ENCODE results near the gene C6orf141. TPM values are rescaled to one million over a fixed set of nuclear protein-coding genes. Genes with fewer than 3 reads are reported as not detected.

Gene C6orf141
- total and polyA plus RNA-seq, 2 experiments from 2014 or later = 5.2 to 6.4 TPM

DNA sequence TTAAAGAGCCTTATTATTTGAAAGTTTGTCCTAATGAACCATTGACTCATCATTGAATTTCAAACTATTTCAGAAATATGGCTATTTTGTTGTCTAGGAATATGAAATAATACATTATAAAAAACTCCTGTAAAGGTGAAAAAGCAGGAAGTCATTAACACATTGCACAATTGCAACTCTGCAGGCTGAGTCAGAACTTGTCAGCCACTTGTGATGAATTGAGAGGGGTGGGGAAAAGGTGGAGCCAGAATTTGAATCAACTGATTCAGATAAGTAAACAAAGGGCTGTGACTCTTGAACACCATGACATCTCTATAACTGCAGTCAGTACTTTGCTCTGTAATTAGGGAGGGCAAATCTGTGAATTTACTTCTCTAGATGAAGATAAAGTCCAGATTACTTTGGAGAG is 6.0 kb downstream of the C6orf141 start (continued):
- TF ChIP-seq NANOG (IDR thresholded peaks at IDR 0.05; ENCODE audit: borderline replicate concordance) = no peak
- TF ChIP-seq, protein P1, sequence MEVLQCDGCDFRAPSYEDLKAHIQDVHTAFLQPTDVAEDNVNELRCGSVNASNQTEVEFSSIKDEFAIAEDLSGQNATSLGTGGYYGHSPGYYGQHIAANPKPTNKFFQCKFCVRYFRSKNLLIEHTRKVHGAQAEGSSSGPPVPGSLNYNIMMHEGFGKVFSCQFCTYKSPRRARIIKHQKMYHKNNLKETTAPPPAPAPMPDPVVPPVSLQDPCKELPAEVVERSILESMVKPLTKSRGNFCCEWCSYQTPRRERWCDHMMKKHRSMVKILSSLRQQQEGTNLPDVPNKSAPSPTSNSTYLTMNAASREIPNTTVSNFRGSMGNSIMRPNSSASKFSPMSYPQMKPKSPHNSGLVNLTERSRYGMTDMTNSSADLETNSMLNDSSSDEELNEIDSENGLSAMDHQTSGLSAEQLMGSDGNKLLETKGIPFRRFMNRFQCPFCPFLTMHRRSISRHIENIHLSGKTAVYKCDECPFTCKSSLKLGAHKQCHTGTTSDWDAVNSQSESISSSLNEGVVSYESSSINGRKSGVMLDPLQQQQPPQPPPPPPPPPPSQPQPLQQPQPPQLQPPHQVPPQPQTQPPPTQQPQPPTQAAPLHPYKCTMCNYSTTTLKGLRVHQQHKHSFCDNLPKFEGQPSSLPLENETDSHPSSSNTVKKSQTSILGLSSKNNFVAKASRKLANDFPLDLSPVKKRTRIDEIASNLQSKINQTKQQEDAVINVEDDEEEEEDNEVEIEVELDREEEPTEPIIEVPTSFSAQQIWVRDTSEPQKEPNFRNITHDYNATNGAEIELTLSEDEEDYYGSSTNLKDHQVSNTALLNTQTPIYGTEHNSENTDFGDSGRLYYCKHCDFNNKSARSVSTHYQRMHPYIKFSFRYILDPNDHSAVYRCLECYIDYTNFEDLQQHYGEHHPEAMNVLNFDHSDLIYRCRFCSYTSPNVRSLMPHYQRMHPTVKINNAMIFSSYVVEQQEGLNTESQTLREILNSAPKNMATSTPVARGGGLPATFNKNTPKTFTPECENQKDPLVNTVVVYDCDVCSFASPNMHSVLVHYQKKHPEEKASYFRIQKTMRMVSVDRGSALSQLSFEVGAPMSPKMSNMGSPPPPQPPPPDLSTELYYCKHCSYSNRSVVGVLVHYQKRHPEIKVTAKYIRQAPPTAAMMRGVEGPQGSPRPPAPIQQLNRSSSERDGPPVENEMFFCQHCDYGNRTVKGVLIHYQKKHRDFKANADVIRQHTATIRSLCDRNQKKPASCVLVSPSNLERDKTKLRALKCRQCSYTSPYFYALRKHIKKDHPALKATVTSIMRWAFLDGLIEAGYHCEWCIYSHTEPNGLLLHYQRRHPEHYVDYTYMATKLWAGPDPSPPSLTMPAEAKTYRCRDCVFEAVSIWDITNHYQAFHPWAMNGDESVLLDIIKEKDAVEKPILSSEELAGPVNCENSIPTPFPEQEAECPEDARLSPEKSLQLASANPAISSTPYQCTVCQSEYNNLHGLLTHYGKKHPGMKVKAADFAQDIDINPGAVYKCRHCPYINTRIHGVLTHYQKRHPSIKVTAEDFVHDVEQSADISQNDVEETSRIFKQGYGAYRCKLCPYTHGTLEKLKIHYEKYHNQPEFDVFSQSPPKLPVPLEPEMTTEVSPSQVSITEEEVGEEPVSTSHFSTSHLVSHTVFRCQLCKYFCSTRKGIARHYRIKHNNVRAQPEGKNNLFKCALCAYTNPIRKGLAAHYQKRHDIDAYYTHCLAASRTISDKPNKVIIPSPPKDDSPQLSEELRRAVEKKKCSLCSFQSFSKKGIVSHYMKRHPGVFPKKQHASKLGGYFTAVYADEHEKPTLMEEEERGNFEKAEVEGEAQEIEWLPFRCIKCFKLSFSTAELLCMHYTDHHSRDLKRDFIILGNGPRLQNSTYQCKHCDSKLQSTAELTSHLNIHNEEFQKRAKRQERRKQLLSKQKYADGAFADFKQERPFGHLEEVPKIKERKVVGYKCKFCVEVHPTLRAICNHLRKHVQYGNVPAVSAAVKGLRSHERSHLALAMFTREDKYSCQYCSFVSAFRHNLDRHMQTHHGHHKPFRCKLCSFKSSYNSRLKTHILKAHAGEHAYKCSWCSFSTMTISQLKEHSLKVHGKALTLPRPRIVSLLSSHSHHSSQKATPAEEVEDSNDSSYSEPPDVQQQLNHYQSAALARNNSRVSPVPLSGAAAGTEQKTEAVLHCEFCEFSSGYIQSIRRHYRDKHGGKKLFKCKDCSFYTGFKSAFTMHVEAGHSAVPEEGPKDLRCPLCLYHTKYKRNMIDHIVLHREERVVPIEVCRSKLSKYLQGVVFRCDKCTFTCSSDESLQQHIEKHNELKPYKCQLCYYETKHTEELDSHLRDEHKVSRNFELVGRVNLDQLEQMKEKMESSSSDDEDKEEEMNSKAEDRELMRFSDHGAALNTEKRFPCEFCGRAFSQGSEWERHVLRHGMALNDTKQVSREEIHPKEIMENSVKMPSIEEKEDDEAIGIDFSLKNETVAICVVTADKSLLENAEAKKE (CRISPR knock-in tag; IDR thresholded peaks at IDR 0.05) = no peak
- no peak for TF ChIP-seq CREB1 (CRISPR knock-in tag; IDR thresholded peaks at IDR 0.05; ENCODE audit: low read depth)

DNA sequence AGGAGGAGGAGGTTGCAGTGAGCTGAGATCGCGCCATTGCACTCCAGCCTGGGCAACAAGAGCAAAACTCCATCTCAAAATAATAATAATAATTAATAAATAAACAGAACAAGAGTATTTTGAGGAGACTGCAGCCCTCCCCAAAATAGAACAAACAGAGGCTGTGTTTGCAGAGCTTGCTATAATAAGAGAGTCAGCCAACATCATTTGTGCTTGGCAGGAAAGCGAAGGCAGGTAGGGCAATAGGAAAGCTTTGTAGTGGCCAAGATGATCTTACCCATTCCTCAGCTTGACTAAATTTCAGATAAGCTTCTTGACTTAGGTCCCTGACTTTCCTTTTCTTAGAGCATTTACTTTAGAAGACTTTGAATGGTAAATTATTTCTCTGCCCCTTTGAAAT is 6.7 kb downstream of the C6orf141 start:
- H3K27me3 Mint-ChIP-seq (ENCODE audit: insufficient read depth, low read depth, poor library complexity) = peaks cover 20% of the 10 kb centered on the region
- no peak overlapping the region for H3K4me3 Mint-ChIP-seq
- no peak for DNase-seq (ENCODE audit: low spot score)

DNA sequence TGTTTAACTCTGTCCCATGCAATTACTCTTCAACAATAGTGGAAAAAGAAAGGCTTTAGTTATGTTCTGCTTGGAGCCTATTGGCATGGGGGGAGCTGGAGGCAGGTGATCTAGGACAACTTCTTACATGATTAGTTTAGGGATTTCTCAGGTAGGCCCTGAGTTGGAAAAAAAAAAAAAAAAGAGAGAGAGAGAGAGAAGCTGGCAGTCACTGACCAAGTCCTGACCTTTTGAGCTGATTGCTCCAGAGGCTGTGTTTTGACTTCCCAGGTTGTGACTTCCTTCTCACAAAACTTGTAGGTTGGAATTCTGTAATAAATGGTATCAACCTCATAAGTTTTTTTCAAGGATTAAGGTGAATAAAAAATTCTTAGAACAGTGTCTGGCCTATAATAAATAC is 7.8 kb downstream of the C6orf141 start:
- H3K4me3 ChIP-seq = no peak overlapping the region
- peaks cover 85% of the 10 kb centered on the region for H3K27me3 ChIP-seq (ENCODE audit: insufficient read depth)
- H3K36me3 ChIP-seq (ENCODE audit: insufficient read depth) = no peaks in the 10 kb centered on the region
- H3K79me2 ChIP-seq (replicated peaks; ENCODE audit: insufficient read depth) = 0 out of 2 replicates have a peak, but pooled peaks cover 8% of the 10 kb centered on the region
- H3K9me3 Mint-ChIP-seq = no peaks in the 10 kb centered on the region; the same call in 2 of the 3 replicates
- H3K4me3 Mint-ChIP-seq = no peak overlapping the region
- peaks cover 22% of the 10 kb centered on the region for H3K27me3 Mint-ChIP-seq (ENCODE audit: insufficient read depth, low read depth, poor library complexity)
- peaks cover 4% of the 10 kb centered on the region for H4K20me1 ChIP-seq (replicated peaks; ENCODE audit: insufficient read depth)
- no peak overlapping the region for H3K4me2 ChIP-seq
- no peaks in the 10 kb centered on the region for H3K9me2 ChIP-seq (ENCODE audit: insufficient read depth)
- peaks cover 10% of the 10 kb centered on the region for H3K4me1 ChIP-seq (ENCODE audit: insufficient read depth)
- no peak overlapping the region for H2AFZ ChIP-seq
- peaks cover 40% of the 10 kb centered on the region for H3K36me3 Mint-ChIP-seq (ENCODE audit: low read depth)
- peaks cover 24% of the 10 kb centered on the region for H3K4me1 Mint-ChIP-seq
- H3F3A ChIP-seq (replicated peaks; ENCODE audit: low read depth) = no peaks in the 10 kb centered on the region
- no peak for DNase-seq (ENCODE audit: low spot score)
- no peak for ATAC-seq
- no peak overlapping the region for H3K27ac Mint-ChIP-seq
- H3K27ac ChIP-seq (ENCODE audit: low read depth) = no peak overlapping the region
- TF ChIP-seq NANOG (IDR thresholded peaks at IDR 0.05; ENCODE audit: borderline replicate concordance) (no peak), POLR2AphosphoS5 (IDR thresholded peaks at IDR 0.05; ENCODE audit: low read depth) (no peak), CREB1 (CRISPR knock-in tag; IDR thresholded peaks at IDR 0.05; ENCODE audit: low read depth) (no peak)
- TF ChIP-seq, protein P1 (CRISPR knock-in tag; IDR thresholded peaks at IDR 0.05) = no peak

More for the DNA sequence above, 6.7 kb downstream of the C6orf141 start:
- Mint-ChIP-seq H3K36me3 (ENCODE audit: low read depth) (peaks cover 42% of the 10 kb centered on the region), H3K4me1 (peaks cover 31% of the 10 kb centered on the region), H3K9me3 (no peaks in the 10 kb centered on the region), H3K27ac (no peak overlapping the region)
- Histone ChIP-seq H3K9me2 (ENCODE audit: insufficient read depth) (no peaks in the 10 kb centered on the region), H4K20me1 (replicated peaks; ENCODE audit: insufficient read depth) (peaks cover 2% of the 10 kb centered on the region), H3K27ac (ENCODE audit: low read depth) (no peak overlapping the region), H3K79me2 (replicated peaks; ENCODE audit: insufficient read depth) (peaks cover 13% of the 10 kb centered on the region; the same call in 1 of the 2 replicates), H3K27me3 (ENCODE audit: insufficient read depth) (peaks cover 95% of the 10 kb centered on the region), H2AFZ (no peak overlapping the region), H3F3A (replicated peaks; ENCODE audit: low read depth) (no peaks in the 10 kb centered on the region; the same call in 1 of the 2 replicates), H3K4me1 (ENCODE audit: insufficient read depth) (peaks cover 21% of the 10 kb centered on the region), H3K4me3 (no peak overlapping the region), H3K36me3 (ENCODE audit: insufficient read depth) (no peaks in the 10 kb centered on the region), H3K4me2 (no peak overlapping the region)
- TF ChIP-seq STAT1 (IDR thresholded peaks at IDR 0.05; ENCODE audit: unreplicated experiment) = no peak
- ATAC-seq = no peak

Data from GM23338 (cell line).